ENCODE results near the gene CLRN2.

Gene CLRN2

GRCh38 chr4:17491196-17491595 lies 23.8 kb upstream of the CLRN2 start:
- H3K27me3 ChIP-seq (ENCODE audit: insufficient read depth, low read depth) = no peaks in the 10 kb centered on the region
- no peaks in the 10 kb centered on the region for H3K4me1 ChIP-seq (ENCODE audit: low read depth, poor library complexity, severe bottlenecking)
- no peak for TF ChIP-seq CTCF (conservative IDR thresholded peaks at IDR 0.05; ENCODE audit: low read depth, low read length)
- no peaks in the 10 kb centered on the region for H3K79me2 ChIP-seq (ENCODE audit: insufficient read depth, low read depth)
- H3K4me2 ChIP-seq = no peak overlapping the region
- H3K9ac ChIP-seq = no peak overlapping the region
- no peak overlapping the region for H3K4me3 ChIP-seq (IDR thresholded peaks at IDR 0.05; ENCODE audit: insufficient read depth, low read depth, low read length)
- no peak overlapping the region for H3K27ac ChIP-seq
- no peaks in the 10 kb centered on the region for H4K20me1 ChIP-seq (ENCODE audit: insufficient read depth)
- H2AFZ ChIP-seq (ENCODE audit: low read depth) = no peak overlapping the region
- no peaks in the 10 kb centered on the region for H3K36me3 ChIP-seq (ENCODE audit: insufficient read depth)

GRCh38 chr4:17492058-17492741 lies 22.8 kb upstream of the CLRN2 start:
- TF ChIP-seq CTCF (conservative IDR thresholded peaks at IDR 0.05; ENCODE audit: low read depth, low read length) = no peak
- no peak overlapping the region for H3K4me2 ChIP-seq
- no peak overlapping the region for H3K4me3 ChIP-seq (IDR thresholded peaks at IDR 0.05; ENCODE audit: insufficient read depth, low read depth, low read length)
- H4K20me1 ChIP-seq (ENCODE audit: insufficient read depth) = no peaks in the 10 kb centered on the region
- H3K27me3 ChIP-seq (ENCODE audit: insufficient read depth, low read depth) = no peaks in the 10 kb centered on the region
- H2AFZ ChIP-seq (ENCODE audit: low read depth) = no peak overlapping the region
- H3K36me3 ChIP-seq (ENCODE audit: insufficient read depth) = no peaks in the 10 kb centered on the region
- no peak overlapping the region for H3K27ac ChIP-seq
- no peak overlapping the region for H3K9ac ChIP-seq
- no peaks in the 10 kb centered on the region for H3K4me1 ChIP-seq (ENCODE audit: low read depth, poor library complexity, severe bottlenecking)
- no peaks in the 10 kb centered on the region for H3K79me2 ChIP-seq (ENCODE audit: insufficient read depth, low read depth)

DNA sequence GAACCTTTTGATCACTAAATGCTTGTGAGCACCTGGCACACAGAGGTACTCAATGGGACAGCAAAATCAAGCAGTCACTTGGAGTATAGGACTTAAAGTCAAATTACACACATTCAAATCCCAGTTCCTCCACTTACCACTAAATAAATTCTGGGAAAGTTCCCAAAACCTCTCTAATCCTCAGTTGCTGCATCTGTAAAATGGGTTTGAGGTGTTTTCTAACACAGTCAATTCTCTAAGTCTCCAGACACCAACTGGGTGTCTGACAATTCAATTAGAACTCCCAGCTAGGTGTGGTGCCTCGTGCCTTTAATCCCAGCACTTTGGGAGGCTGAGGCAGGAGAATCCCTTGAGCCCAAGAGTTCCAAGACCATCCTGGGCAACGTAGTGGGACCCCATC lies 22.1 kb upstream of the CLRN2 start:
- Histone ChIP-seq H3K79me2 (ENCODE audit: insufficient read depth, low read depth) (no peaks in the 10 kb centered on the region), H4K20me1 (ENCODE audit: insufficient read depth) (no peaks in the 10 kb centered on the region), H3K27ac (no peak overlapping the region), H2AFZ (ENCODE audit: low read depth) (no peak overlapping the region), H3K4me2 (no peak overlapping the region), H3K27me3 (ENCODE audit: insufficient read depth, low read depth) (no peaks in the 10 kb centered on the region), H3K9ac (no peak overlapping the region), H3K36me3 (ENCODE audit: insufficient read depth) (no peaks in the 10 kb centered on the region), H3K4me3 (IDR thresholded peaks at IDR 0.05; ENCODE audit: insufficient read depth, low read depth, low read length) (no peak overlapping the region), H3K4me1 (ENCODE audit: low read depth, poor library complexity, severe bottlenecking) (no peaks in the 10 kb centered on the region)
- TF ChIP-seq CTCF (conservative IDR thresholded peaks at IDR 0.05; ENCODE audit: low read depth, low read length) = no peak

DNA sequence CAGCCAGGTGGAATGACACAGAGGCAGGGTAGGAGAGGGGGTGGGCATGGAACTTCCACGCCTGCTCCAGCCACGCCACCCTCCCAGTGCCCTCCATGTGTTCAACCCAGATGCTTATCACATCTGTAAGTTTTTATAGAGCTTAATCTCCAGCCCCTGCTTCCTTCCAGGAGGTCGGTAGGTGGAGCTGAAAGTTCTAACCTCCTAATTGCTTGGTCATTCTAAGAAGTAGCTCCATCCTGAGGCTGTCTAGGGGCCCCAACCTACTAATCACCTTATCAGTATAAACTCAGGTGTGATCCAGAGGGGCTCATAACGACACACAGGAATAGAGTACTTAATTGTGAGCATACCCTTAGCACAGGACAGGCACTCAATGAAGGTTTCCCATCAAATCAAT lies 21.3 kb upstream of the CLRN2 start:
- Histone ChIP-seq H3K79me2 (ENCODE audit: insufficient read depth, low read depth) (no peaks in the 10 kb centered on the region), H3K4me2 (no peak overlapping the region), H3K36me3 (ENCODE audit: insufficient read depth) (no peaks in the 10 kb centered on the region), H3K27me3 (ENCODE audit: insufficient read depth, low read depth) (no peaks in the 10 kb centered on the region), H3K9ac (no peak overlapping the region), H2AFZ (ENCODE audit: low read depth) (no peak overlapping the region), H4K20me1 (ENCODE audit: insufficient read depth) (no peaks in the 10 kb centered on the region), H3K4me1 (ENCODE audit: low read depth, poor library complexity, severe bottlenecking) (no peaks in the 10 kb centered on the region), H3K4me3 (IDR thresholded peaks at IDR 0.05; ENCODE audit: insufficient read depth, low read depth, low read length) (no peak overlapping the region), H3K27ac (no peak overlapping the region)
- TF ChIP-seq CTCF (conservative IDR thresholded peaks at IDR 0.05; ENCODE audit: low read depth, low read length) = no peak

Measured in KMS-11 (cell line).